ENCODE results near the gene RPS6KB2. TPM values are rescaled to one million over a fixed set of nuclear protein-coding genes. Genes with fewer than 3 reads are reported as not detected.

Gene RPS6KB2
- total RNA-seq, 6 donors from 2014 or later: 35.2 to 94.3 (median 50.4) TPM

DNA sequence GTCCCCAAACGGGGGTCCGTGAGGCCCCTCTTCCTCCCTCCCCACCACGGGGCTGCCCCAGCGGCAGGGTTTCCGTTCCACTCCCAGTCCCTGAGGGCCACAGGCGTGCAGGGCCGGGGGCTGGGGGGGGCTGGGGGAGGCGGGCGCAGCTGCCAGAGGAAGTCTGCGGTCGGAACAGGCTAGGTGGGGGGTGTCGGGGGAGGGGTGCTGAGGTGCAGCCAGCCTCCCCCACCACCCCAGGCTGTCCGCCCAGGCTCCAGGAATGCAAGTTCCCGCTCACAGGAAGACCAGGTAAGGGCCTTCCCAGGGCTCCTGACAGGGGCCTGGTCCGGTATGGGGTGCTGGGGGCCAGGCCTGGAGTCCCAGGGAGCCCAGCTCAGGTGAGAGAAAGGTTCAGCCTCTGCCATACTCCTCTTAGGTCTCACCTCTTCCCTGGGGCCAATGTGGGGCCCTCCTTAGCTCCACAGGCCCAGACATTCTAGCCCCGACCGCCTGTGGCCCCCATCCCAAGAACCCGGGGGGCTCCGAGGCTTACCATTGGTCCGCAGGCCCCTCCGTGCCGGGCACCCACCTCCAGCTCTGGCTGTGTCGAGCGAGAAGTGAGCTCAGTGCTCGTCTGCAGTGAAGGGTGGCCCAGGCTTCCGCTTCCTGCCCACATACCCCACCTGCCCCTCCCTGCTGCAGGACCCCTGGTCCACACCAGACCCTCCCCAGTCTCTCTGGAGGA, 9.0 kb downstream of the RPS6KB2 start, which contains the start of gene PTPRCAP:
TSS of gene PTPRCAP (minus strand) at position 601 of the 727 bp plus-strand sequence. CDS start at position 538, 63 bp downstream.
- WGBS, 2 donors: 60 to 76% methylated on average over 7 to 13 of the region's 26 CpGs
- ATAC-seq (ENCODE audit: low FRiP score in 2 of 2) (peak in 1 of 2 donors; percentile 3), DNase-seq (peak in 1 of 2 donors; percentile 84)
- Histone ChIP-seq H3K36me3 (peaks cover 4 to 89% (median 78%) of the 10 kb centered on the region in 4 donors), H3K4me3 (peak within 1 kb of the TSS in 3 of 4 donors; percentile 33 to 42 (median 40)), H3K9me3 (no peaks in the 10 kb centered on the region), H3K27ac (peak within 1 kb of the TSS; percentile 42 to 74 (median 50)), H3K27me3 (no peaks in the 10 kb centered on the region), H3K4me1 (peaks cover 8 to 48% (median 19%) of the 10 kb centered on the region in 4 donors)
- no peak for TF ChIP-seq EP300 (IDR thresholded peaks at IDR 0.05)
- TF ChIP-seq POLR2AphosphoS5 (IDR thresholded peaks at IDR 0.05): no peak
- peak in 1 of 4 donors; percentile 58 for TF ChIP-seq POLR2A (IDR thresholded peaks at IDR 0.05)
- TF ChIP-seq CTCF (IDR thresholded peaks at IDR 0.05): no peak

DNA sequence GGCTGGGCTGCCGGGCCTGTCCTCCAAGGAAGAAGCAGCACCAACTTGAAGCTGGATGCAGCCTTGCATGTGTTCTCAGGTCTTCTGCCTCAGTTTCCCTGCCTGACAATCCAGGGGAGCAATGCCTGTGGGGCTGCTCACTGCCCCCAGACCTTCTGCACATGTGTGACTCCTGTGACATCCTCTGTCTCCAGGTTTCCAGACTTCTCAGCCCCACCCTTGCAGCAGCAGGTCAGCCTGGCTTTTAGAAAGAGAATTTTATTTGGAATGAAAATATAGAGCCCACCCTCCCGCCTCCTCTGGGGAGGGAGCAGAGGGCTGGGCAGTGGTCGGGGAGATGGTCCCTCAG, 9.5 kb downstream of the RPS6KB2 start:
- Histone ChIP-seq H3K27me3 (no peaks in the 10 kb centered on the region), H3K4me3 (peak overlapping the region in 3 of 4 donors; percentile 33 to 42 (median 40)), H3K27ac (peak overlapping the region in 3 of 4 donors; percentile 48 to 74 (median 52)), H3K4me1 (peaks cover 13 to 53% (median 24%) of the 10 kb centered on the region in 4 donors), H3K36me3 (peaks cover 4 to 84% (median 72%) of the 10 kb centered on the region in 4 donors), H3K9me3 (no peaks in the 10 kb centered on the region)
- DNase-seq (no peak), ATAC-seq (ENCODE audit: low FRiP score in 2 of 2) (no peak)
- WGBS, 2 donors: 79% methylated on average over 3 of the region's 3 CpGs; no CpG with 5 or more reads in 1 of the 2 donors
- no peak for TF ChIP-seq CTCF (IDR thresholded peaks at IDR 0.05)
- TF ChIP-seq POLR2A (IDR thresholded peaks at IDR 0.05): no peak
- no peak for TF ChIP-seq POLR2AphosphoS5 (IDR thresholded peaks at IDR 0.05)
- TF ChIP-seq EP300 (IDR thresholded peaks at IDR 0.05): no peak

GRCh38 chr11:67438158-67438902, 10.0 kb downstream of the RPS6KB2 start:
- DNase-seq (peak in 1 of 2 donors; percentile 90), ATAC-seq (ENCODE audit: low FRiP score in 2 of 2) (no peak)
- 88 to 91% methylated on average over 25 to 29 of the region's 41 CpGs for whole genome bisulfite sequencing, 2 donors
- peaks cover 4 to 79% (median 67%) of the 10 kb centered on the region in 4 donors for H3K36me3 ChIP-seq
- TF ChIP-seq POLR2A (IDR thresholded peaks at IDR 0.05) (peak in 1 of 4 donors; percentile 45), CTCF (IDR thresholded peaks at IDR 0.05) (no peak)
- no peaks in the 10 kb centered on the region for H3K27me3 ChIP-seq
- peak overlapping the region in 3 of 4 donors; percentile 32 to 74 (median 52) for H3K27ac ChIP-seq
- no peaks in the 10 kb centered on the region for H3K9me3 ChIP-seq
- H3K4me3 ChIP-seq: peak overlapping the region in 3 of 4 donors; percentile 33 to 42 (median 40)
- peaks cover 13 to 54% (median 25%) of the 10 kb centered on the region in 4 donors for H3K4me1 ChIP-seq

- Histone ChIP-seq H3K9me3 (no peaks in the 10 kb centered on the region), H3K4me3 (no peak overlapping the region), H3K4me1 (peaks cover 19 to 61% (median 25%) of the 10 kb centered on the region in 4 donors), H3K36me3 (peaks cover 0 to 66% (median 55%) of the 10 kb centered on the region in 4 donors), H3K27me3 (no peaks in the 10 kb centered on the region), H3K27ac (peak overlapping the region in 3 of 4 donors; percentile 32 to 74 (median 52))
- ATAC-seq (ENCODE audit: low FRiP score in 2 of 2): no peak
- 64 to 77% methylated on average over 10 to 31 of the region's 31 CpGs for WGBS, 2 donors
- peak in 1 of 2 donors; percentile 82 for DNase-seq
- TF ChIP-seq POLR2AphosphoS5 (IDR thresholded peaks at IDR 0.05) (no peak), CTCF (IDR thresholded peaks at IDR 0.05) (peak in 2 of 6 experiments; percentile 14 to 15), EP300 (IDR thresholded peaks at IDR 0.05) (no peak), POLR2A (IDR thresholded peaks at IDR 0.05) (no peak)
Observed at GRCh38 chr11:67439321-67440228, 11.3 kb downstream of the RPS6KB2 start.

All from upper lobe of left lung (tissue), 6 donors.